HepG2 (cell line): ENCODE results near the gene ARL5C. TPM values are rescaled to one million over a fixed set of nuclear protein-coding genes. Genes with fewer than 3 reads are reported as not detected.

Experiments used
- EHMT2 ChIP-seq: fragments of 200-600 bp; sonication (generic); IDR thresholded peaks from 2 replicates; pipeline ENCODE4 v1.7.0; 2017; ENCODE audit warnings: antibody characterized with exemption, low read depth, low read length, borderline replicate concordance
- IKZF4 ChIP-seq: sonication (generic); formaldehyde crosslinking; IDR thresholded peaks from 2 replicates; pipeline ENCODE4 v1.5.1; 2020; ENCODE audit warnings: borderline replicate concordance, mild to moderate bottlenecking, low read depth, missing genetic modification reagents; ENCODE audit errors: not compliant biosample characterization
- JUND ChIP-seq: sonication (generic); formaldehyde crosslinking; IDR thresholded peaks from 2 replicates; pipeline ENCODE4 v1.8.0; 2022; ENCODE audit warnings: mild to moderate bottlenecking, missing genetic modification reagents
- NFKBIZ ChIP-seq: IDR thresholded peaks from 2 replicates; pipeline ENCODE4 v1.6.1; 2018; ENCODE audit warnings: missing genetic modification reagents, missing compliant biosample characterization
- NKX3-1 ChIP-seq: sonication (generic); formaldehyde crosslinking; IDR thresholded peaks from 2 replicates; pipeline ENCODE4 v1.5.0; 2020; ENCODE audit warnings: missing genetic modification reagents
- ZNF354B ChIP-seq: sonication (generic); formaldehyde crosslinking; IDR thresholded peaks from 2 replicates; pipeline ENCODE4 v1.8.0; 2022; ENCODE audit warnings: mild to moderate bottlenecking, missing genetic modification reagents
- ZNF749 ChIP-seq: sonication (generic); formaldehyde crosslinking; IDR thresholded peaks from 2 replicates; pipeline ENCODE4 v1.8.0; 2022; ENCODE audit warnings: mild to moderate bottlenecking, missing genetic modification reagents, moderate library complexity, borderline replicate concordance
- ZNF788 ChIP-seq: sonication (generic); formaldehyde crosslinking; IDR thresholded peaks from 2 replicates; pipeline ENCODE4 v1.5.0; 2020; ENCODE audit warnings: mild to moderate bottlenecking, missing genetic modification reagents, borderline replicate concordance
- ZSCAN29 ChIP-seq: sonication (generic); formaldehyde crosslinking; conservative IDR thresholded peaks from 2 replicates; pipeline ENCODE4 v1.4.0; 2020; ENCODE audit warnings: mild to moderate bottlenecking, missing genetic modification reagents
- polyA plus RNA-seq, 8 experiments: library from polyadenylated mRNA; depleted of rRNA in 3 of 8; stranded (reverse) in 7 of 8; unstranded in 1 of 8; fragments of >200 nt; fragmentation: Illumina TruSeq in 4 of 8; extraction: Trizol in 4 of 8; gene quantifications; 2 replicates each; pipeline versions ENCODE4 v1.2.1 to v1.2.3, GENCODE V29; 2011 to 2016; ENCODE audit warnings: low read depth in 4 of 8, missing spikeins in 1 of 8, mixed read lengths in 1 of 8; ENCODE audit not compliant: insufficient read depth in 1 of 8
- total RNA-seq, 5 experiments: library from RNA; depleted of rRNA; stranded (reverse); fragments of >200 nt; fragmentation: Illumina TruSeq; extraction: Trizol; gene quantifications; 2 replicates each; pipeline ENCODE4 v1.2.3, GENCODE V29; 2016; ENCODE audit warnings: low read depth in 1 of 5
- TF ChIP-seq, protein P1 (sequence below): sonication (generic); formaldehyde crosslinking; conservative IDR thresholded peaks from 2 replicates; pipeline ENCODE4 v1.4.0; 2020; ENCODE audit warnings: missing genetic modification reagents
- TF ChIP-seq, protein P2 (sequence below): sonication (generic); formaldehyde crosslinking; IDR thresholded peaks from 2 replicates; pipeline ENCODE4 v1.5.0; 2020; ENCODE audit warnings: mild to moderate bottlenecking, missing genetic modification reagents
- TF ChIP-seq, protein P3 (sequence below): IDR thresholded peaks from 2 replicates; pipeline ENCODE4 v1.6.1; 2016; ENCODE audit warnings: missing compliant biosample characterization, missing genetic modification reagents, borderline replicate concordance
- TF ChIP-seq, protein P4 (sequence below): sonication (generic); formaldehyde crosslinking; IDR thresholded peaks from 2 replicates; pipeline ENCODE4 v1.4.0; 2020; ENCODE audit warnings: missing genetic modification reagents, mild to moderate bottlenecking, borderline replicate concordance
- TF ChIP-seq, protein P5 (sequence below): sonication (generic); formaldehyde crosslinking; IDR thresholded peaks from 2 replicates; pipeline ENCODE4 v1.4.0; 2020; ENCODE audit warnings: missing genetic modification reagents, borderline replicate concordance
- TF ChIP-seq, protein P6 (sequence below): sonication (generic); formaldehyde crosslinking; conservative IDR thresholded peaks from 2 replicates; pipeline ENCODE4 v1.8.0; 2022; ENCODE audit warnings: mild to moderate bottlenecking, moderate library complexity, missing genetic modification reagents

Gene ARL5C
- total and polyA plus RNA-seq, 2 of the 13 experiments (the other 11 are each of a cell fraction or from before 2014, with no cell fraction given) = not detected

DNA sequence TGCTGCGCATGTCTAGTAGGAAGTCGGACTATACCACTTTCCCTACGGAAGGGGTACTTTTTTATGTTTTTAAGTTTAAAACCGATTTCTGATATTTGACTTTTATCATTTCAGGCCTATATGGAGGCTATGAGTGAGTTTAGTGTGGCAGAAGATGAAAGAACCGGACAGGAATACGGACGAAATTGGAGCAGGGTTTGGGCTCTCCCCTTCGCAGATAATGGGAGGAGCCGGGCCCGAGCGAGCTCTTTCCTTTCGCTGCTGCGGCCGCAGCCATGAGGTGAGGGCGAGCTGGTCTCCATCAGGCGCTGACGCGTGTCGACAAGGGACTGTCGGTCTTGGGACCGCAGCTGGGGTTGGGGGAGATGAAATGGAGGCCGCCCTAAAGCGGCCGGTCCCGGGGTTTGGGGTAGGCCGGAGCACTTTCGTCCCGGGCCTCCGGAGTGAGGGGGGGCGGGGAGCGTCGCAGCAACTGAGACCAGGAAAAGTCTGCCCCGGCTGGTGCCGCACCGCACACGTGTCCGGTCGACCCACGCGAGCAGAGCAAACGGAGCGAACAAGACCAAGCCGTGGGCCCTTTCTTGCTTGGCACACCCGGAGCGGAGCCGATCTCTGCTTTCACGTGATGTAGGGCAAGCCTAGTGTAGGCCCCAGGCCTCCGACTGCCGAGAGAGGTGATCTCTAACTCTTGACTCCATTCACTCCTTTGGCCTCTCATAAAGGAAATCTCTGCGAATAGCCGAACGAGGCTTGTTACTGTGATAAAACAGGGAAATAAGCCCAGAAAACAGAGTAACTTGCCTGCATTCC is 34.3 kb upstream of the ARL5C start, which contains the start of gene RPL19 (continued):
- TF ChIP-seq, protein P1, sequence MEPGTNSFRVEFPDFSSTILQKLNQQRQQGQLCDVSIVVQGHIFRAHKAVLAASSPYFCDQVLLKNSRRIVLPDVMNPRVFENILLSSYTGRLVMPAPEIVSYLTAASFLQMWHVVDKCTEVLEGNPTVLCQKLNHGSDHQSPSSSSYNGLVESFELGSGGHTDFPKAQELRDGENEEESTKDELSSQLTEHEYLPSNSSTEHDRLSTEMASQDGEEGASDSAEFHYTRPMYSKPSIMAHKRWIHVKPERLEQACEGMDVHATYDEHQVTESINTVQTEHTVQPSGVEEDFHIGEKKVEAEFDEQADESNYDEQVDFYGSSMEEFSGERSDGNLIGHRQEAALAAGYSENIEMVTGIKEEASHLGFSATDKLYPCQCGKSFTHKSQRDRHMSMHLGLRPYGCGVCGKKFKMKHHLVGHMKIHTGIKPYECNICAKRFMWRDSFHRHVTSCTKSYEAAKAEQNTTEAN = no peak
- peak; percentile 36; the same call in 1 of the 2 replicates for TF ChIP-seq NFKBIZ (CRISPR knock-in tag)
- 0 out of 2 replicates have a peak, but pooled peaks have one; percentile 15 for TF ChIP-seq JUND (CRISPR knock-in tag)
- TF ChIP-seq ZNF354B (CRISPR knock-in tag) = peak; percentile 68; the same call in 1 of the 2 replicates
- peak; percentile 73; the same call in 1 of the 2 replicates for TF ChIP-seq NKX3-1 (CRISPR knock-in tag)
- peak; percentile 79 for TF ChIP-seq IKZF4
- TF ChIP-seq, protein P2, sequence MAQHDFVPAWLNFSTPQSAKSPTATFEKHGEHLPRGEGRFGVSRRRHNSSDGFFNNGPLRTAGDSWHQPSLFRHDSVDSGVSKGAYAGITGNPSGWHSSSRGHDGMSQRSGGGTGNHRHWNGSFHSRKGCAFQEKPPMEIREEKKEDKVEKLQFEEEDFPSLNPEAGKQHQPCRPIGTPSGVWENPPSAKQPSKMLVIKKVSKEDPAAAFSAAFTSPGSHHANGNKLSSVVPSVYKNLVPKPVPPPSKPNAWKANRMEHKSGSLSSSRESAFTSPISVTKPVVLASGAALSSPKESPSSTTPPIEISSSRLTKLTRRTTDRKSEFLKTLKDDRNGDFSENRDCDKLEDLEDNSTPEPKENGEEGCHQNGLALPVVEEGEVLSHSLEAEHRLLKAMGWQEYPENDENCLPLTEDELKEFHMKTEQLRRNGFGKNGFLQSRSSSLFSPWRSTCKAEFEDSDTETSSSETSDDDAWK (CRISPR knock-in tag) = no peak
- TF ChIP-seq, protein P3, sequence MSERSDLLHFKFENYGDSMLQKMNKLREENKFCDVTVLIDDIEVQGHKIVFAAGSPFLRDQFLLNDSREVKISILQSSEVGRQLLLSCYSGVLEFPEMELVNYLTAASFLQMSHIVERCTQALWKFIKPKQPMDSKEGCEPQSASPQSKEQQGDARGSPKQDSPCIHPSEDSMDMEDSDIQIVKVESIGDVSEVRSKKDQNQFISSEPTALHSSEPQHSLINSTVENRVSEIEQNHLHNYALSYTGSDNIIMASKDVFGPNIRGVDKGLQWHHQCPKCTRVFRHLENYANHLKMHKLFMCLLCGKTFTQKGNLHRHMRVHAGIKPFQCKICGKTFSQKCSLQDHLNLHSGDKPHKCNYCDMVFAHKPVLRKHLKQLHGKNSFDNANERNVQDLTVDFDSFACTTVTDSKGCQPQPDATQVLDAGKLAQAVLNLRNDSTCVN = peak; percentile 39
- no peak for TF ChIP-seq EHMT2
- no peak for TF ChIP-seq ZSCAN29 (CRISPR knock-in tag)
- TF ChIP-seq, protein P4, sequence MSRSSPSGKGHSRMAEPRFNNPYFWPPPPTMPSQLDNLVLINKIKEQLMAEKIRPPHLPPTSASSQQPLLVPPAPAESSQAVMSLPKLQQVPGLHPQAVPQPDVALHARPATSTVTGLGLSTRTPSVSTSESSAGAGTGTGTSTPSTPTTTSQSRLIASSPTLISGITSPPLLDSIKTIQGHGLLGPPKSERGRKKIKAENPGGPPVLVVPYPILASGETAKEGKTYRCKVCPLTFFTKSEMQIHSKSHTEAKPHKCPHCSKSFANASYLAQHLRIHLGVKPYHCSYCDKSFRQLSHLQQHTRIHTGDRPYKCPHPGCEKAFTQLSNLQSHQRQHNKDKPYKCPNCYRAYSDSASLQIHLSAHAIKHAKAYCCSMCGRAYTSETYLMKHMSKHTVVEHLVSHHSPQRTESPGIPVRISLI = no peak
- TF ChIP-seq, protein P5, sequence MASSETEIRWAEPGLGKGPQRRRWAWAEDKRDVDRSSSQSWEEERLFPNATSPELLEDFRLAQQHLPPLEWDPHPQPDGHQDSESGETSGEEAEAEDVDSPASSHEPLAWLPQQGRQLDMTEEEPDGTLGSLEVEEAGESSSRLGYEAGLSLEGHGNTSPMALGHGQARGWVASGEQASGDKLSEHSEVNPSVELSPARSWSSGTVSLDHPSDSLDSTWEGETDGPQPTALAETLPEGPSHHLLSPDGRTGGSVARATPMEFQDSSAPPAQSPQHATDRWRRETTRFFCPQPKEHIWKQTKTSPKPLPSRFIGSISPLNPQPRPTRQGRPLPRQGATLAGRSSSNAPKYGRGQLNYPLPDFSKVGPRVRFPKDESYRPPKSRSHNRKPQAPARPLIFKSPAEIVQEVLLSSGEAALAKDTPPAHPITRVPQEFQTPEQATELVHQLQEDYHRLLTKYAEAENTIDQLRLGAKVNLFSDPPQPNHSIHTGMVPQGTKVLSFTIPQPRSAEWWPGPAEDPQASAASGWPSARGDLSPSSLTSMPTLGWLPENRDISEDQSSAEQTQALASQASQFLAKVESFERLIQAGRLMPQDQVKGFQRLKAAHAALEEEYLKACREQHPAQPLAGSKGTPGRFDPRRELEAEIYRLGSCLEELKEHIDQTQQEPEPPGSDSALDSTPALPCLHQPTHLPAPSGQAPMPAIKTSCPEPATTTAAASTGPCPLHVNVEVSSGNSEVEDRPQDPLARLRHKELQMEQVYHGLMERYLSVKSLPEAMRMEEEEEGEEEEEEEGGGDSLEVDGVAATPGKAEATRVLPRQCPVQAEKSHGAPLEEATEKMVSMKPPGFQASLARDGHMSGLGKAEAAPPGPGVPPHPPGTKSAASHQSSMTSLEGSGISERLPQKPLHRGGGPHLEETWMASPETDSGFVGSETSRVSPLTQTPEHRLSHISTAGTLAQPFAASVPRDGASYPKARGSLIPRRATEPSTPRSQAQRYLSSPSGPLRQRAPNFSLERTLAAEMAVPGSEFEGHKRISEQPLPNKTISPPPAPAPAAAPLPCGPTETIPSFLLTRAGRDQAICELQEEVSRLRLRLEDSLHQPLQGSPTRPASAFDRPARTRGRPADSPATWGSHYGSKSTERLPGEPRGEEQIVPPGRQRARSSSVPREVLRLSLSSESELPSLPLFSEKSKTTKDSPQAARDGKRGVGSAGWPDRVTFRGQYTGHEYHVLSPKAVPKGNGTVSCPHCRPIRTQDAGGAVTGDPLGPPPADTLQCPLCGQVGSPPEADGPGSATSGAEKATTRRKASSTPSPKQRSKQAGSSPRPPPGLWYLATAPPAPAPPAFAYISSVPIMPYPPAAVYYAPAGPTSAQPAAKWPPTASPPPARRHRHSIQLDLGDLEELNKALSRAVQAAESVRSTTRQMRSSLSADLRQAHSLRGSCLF (CRISPR knock-in tag) = 0 out of 2 replicates have a peak, but pooled peaks have one; percentile 43
- peak; percentile 82 for TF ChIP-seq ZNF788 (CRISPR knock-in tag)
- TF ChIP-seq, protein P6, sequence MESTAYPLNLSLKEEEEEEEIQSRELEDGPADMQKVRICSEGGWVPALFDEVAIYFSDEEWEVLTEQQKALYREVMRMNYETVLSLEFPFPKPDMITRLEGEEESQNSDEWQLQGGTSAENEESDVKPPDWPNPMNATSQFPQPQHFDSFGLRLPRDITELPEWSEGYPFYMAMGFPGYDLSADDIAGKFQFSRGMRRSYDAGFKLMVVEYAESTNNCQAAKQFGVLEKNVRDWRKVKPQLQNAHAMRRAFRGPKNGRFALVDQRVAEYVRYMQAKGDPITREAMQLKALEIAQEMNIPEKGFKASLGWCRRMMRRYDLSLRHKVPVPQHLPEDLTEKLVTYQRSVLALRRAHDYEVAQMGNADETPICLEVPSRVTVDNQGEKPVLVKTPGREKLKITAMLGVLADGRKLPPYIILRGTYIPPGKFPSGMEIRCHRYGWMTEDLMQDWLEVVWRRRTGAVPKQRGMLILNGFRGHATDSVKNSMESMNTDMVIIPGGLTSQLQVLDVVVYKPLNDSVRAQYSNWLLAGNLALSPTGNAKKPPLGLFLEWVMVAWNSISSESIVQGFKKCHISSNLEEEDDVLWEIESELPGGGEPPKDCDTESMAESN (CRISPR knock-in tag) = peak; percentile 93
- no peak for TF ChIP-seq ZNF749
